HCT116 (cell line): Measurements from ENCODE around the gene TMC4. TPM values are rescaled to one million over a fixed set of nuclear protein-coding genes. Genes with fewer than 3 reads are reported as not detected.

Experiments
- ATAC-seq: fragments of 200-7000 bp; cut with Tn5 transposase; 2 replicates; pipeline ENCODE4 v1.9.1; 2020; ENCODE audit warnings: mild to moderate bottlenecking, moderate library complexity
- BruUV-seq: library from RNA; stranded (reverse); fragments of 400-500 nt; replicated peaks from 2 replicates; lab custom pipeline; 2021; lab: Mats Ljungman, UMichigan
- CTCF ChIA-PET: fragments of 300-600 bp; sonication (Branson Sonifier 250); formaldehyde crosslinking; loops from one replicate; lab custom pipeline; 2021; ENCODE audit warnings: antibody characterized with exemption; lab: Charles Lee
- POLR2A ChIA-PET: fragments of 300-600, 350-600 bp; sonication (Branson Sonifier 250); formaldehyde crosslinking; loops from one replicate; lab custom pipeline; 2021; ENCODE audit warnings: antibody characterized with exemption; lab: Charles Lee
- RAD21 ChIA-PET, 2 experiments: fragments of 300-600 bp; sonication (Branson Sonifier 250); formaldehyde crosslinking; loops; one replicate each; lab custom pipeline; 2023; ENCODE audit warnings: low total read pairs in 2 of 2; ENCODE audit not compliant: uncharacterized antibody in 2 of 2, unreplicated experiment in 2 of 2, low non-redundant PET in 1 of 2; lab: Charles Lee
- DNase-seq: peaks from one replicate; pipeline ENCODE4 v3.0.0-alpha.2; 2010; ENCODE audit warnings: low read depth, low spot score
- H2AFZ ChIP-seq: fragments of 200-600 bp; shearing (Covaris generic), sonication (generic); 2 replicates; pipeline ENCODE4 v1.6.1; 2017; ENCODE audit warnings: low read depth, mixed run types, mixed read lengths, antibody characterized with exemption, low read length; ENCODE audit not compliant: poor library complexity, severe bottlenecking
- H3K27ac ChIP-seq: 2 replicates; pipeline ENCODE4 v1.5.1; 2012; ENCODE audit warnings: low read depth, low read length
- H3K27me3 ChIP-seq: fragments of 200-600 bp; sonication (generic); 2 replicates; pipeline ENCODE4 v1.6.1; 2016; ENCODE audit warnings: mixed run types, low read length, mixed read lengths; ENCODE audit not compliant: insufficient read depth
- H3K36me3 ChIP-seq, 2 experiments: fragments of 200-500 bp in 1 of 2; fragments of 200-600 bp in 1 of 2; sonication (Bioruptor generic) in 1 of 2; sonication (generic) in 1 of 2; 2 replicates each; pipeline versions ENCODE4 v1.5.1 to v1.6.1; 2014 to 2016; ENCODE audit warnings: low read length in 2 of 2, inconsistent platforms in 1 of 2, mixed read lengths in 1 of 2, mixed run types in 1 of 2; ENCODE audit not compliant: insufficient read depth in 2 of 2, control insufficient read depth in 1 of 2
- H3K4me1 ChIP-seq, 2 experiments: fragments of 200-600 bp in 1 of 2; sonication (generic) in 1 of 2; 2 replicates each; pipeline versions ENCODE4 v1.5.1 to v1.6.1; 2012 to 2017; ENCODE audit warnings: low read length in 2 of 2, inconsistent platforms in 1 of 2, mild to moderate bottlenecking in 1 of 2, mixed read lengths in 1 of 2, mixed run types in 1 of 2, moderate library complexity in 1 of 2; ENCODE audit not compliant: insufficient read depth in 2 of 2, control insufficient read depth in 1 of 2
- H3K4me2 ChIP-seq: fragments of 200-600 bp; sonication (generic); 2 replicates; pipeline ENCODE4 v1.6.1; 2017; ENCODE audit warnings: mixed run types, low read length, mixed read lengths
- H3K4me3 ChIP-seq, 2 experiments: fragments of 200-600 bp in 1 of 2; sonication (generic) in 1 of 2; replicated peaks in 1 of 2; 2 replicates each; pipeline ENCODE4 v1.5.1; 2011 to 2016; ENCODE audit warnings: low read length in 2 of 2, control low read depth in 1 of 2, low read depth in 1 of 2, mild to moderate bottlenecking in 1 of 2, mixed read lengths in 1 of 2, mixed run types in 1 of 2
- H3K79me2 ChIP-seq: fragments of 200-600 bp; sonication (generic); 2 replicates; pipeline ENCODE4 v1.6.1; 2017; ENCODE audit warnings: mild to moderate bottlenecking, mixed run types, low read length, moderate library complexity, mixed read lengths; ENCODE audit not compliant: insufficient read depth
- H3K9ac ChIP-seq: fragments of 200-600 bp; sonication (generic); 2 replicates; pipeline ENCODE4 v1.6.1; 2016; ENCODE audit warnings: low read length, mixed read lengths
- H3K9me2 ChIP-seq: fragments of 200-600 bp; sonication (generic), shearing (Covaris generic); 2 replicates; pipeline ENCODE4 v1.6.1; 2017; ENCODE audit warnings: mixed run types, mild to moderate bottlenecking, moderate library complexity; ENCODE audit not compliant: insufficient read depth
- H3K9me3 ChIP-seq, 2 experiments: fragments of 200-500 bp in 1 of 2; fragments of 200-600 bp in 1 of 2; sonication (Bioruptor generic) in 1 of 2; sonication (generic) in 1 of 2; 2 replicates each; pipeline ENCODE4 v1.6.1; 2014 to 2017; ENCODE audit warnings: low read length in 2 of 2, mixed read lengths in 2 of 2, inconsistent platforms in 1 of 2, low read depth in 1 of 2, mild to moderate bottlenecking in 1 of 2, mixed run types in 1 of 2, moderate library complexity in 1 of 2; ENCODE audit not compliant: control insufficient read depth in 1 of 2, insufficient read depth in 1 of 2
- H4K20me1 ChIP-seq: fragments of 200-600 bp; sonication (generic), shearing (Covaris generic); 2 replicates; pipeline ENCODE4 v1.6.1; 2017; ENCODE audit warnings: mixed run types, mild to moderate bottlenecking, moderate library complexity; ENCODE audit not compliant: insufficient read depth
- ATF3 ChIP-seq: IDR thresholded peaks from 2 replicates; pipeline ENCODE4 v1.6.1; 2012
- POLR2AphosphoS5 ChIP-seq: IDR thresholded peaks from 2 replicates; pipeline ENCODE4 v1.6.1; 2011; ENCODE audit warnings: mild to moderate bottlenecking, low read depth, low read length, moderate library complexity
- RAD21 ChIP-seq: IDR thresholded peaks from 2 replicates; pipeline ENCODE4 v1.6.1; 2012; ENCODE audit warnings: low read depth, mild to moderate bottlenecking
- SP1 ChIP-seq: IDR thresholded peaks from 2 replicates; pipeline ENCODE4 v1.6.1; 2012; ENCODE audit warnings: low read depth
- SRF ChIP-seq: IDR thresholded peaks from 2 replicates; pipeline ENCODE4 v1.6.1; 2012; ENCODE audit warnings: low read depth
- YY1 ChIP-seq: IDR thresholded peaks from 2 replicates; pipeline ENCODE4 v1.6.1; 2011; ENCODE audit warnings: low read length, low read depth, moderate library complexity, mild to moderate bottlenecking; ENCODE audit not compliant: insufficient replicate concordance; ENCODE audit errors: extremely low read depth
- intact Hi-C: fragments of 100-400 bp; cut with micrococcal nuclease; formaldehyde crosslinking; loops from 2 replicates; pipeline ENCODE4 v1.10.0; 2022
- total RNA-seq: library from RNA; stranded (reverse); gene quantifications from one replicate; pipeline ENCODE4 v1.2.1, GENCODE V29; 2021; ENCODE audit not compliant: unreplicated experiment
- TF ChIP-seq, protein P1 (sequence below): IDR thresholded peaks from 2 replicates; pipeline ENCODE4 v1.6.1; 2011; ENCODE audit warnings: mild to moderate bottlenecking, low read length, moderate library complexity; ENCODE audit not compliant: insufficient replicate concordance; ENCODE audit errors: extremely low read depth

TMC4 gene
- total RNA-seq, 1 experiment from 2014 or later, result 60.3 TPM

DNA sequence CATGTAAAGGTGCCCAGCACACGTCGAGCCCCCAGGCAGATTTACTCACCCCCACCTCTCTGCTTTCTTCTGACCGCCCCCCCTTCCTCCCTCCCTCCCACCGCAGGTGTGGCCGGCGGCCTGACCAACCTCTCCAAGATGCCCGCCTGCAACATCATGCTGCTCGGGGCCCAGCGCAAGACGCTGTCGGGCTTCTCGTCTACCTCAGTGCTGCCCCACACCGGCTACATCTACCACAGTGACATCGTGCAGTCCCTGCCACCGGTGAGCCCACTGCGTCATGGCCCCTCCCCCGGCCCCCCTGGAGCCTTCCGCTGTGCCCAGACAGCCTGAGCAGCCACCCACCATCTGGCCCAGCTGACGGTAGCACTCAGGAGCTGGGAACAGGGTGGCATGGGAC, 48.6 kb downstream of the TMC4 start (continued):
- TF ChIP-seq, protein P1, sequence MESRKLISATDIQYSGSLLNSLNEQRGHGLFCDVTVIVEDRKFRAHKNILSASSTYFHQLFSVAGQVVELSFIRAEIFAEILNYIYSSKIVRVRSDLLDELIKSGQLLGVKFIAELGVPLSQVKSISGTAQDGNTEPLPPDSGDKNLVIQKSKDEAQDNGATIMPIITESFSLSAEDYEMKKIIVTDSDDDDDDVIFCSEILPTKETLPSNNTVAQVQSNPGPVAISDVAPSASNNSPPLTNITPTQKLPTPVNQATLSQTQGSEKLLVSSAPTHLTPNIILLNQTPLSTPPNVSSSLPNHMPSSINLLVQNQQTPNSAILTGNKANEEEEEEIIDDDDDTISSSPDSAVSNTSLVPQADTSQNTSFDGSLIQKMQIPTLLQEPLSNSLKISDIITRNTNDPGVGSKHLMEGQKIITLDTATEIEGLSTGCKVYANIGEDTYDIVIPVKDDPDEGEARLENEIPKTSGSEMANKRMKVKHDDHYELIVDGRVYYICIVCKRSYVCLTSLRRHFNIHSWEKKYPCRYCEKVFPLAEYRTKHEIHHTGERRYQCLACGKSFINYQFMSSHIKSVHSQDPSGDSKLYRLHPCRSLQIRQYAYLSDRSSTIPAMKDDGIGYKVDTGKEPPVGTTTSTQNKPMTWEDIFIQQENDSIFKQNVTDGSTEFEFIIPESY, result no peak
- no peak for TF ChIP-seq RAD21

GRCh38 chr19:54123682-54124081, 49.3 kb downstream of the TMC4 start:
- DNase-seq (no peak), ATAC-seq (no peak)
- TF ChIP-seq SRF (no peak), ATF3 (no peak), SP1 (no peak), POLR2AphosphoS5 (no peak), YY1 (no peak)
- Histone ChIP-seq H3K9ac (no peak overlapping the region), H3K9me3 (no peaks in the 10 kb centered on the region), H3K36me3 (peaks cover 36 to 43% of the 10 kb centered on the region in 2 experiments; a peak in 3 of 4 replicates), H3K4me3 (no peak overlapping the region), H4K20me1 (no peaks in the 10 kb centered on the region), H3K27ac (no peak overlapping the region), H3K27me3 (no peaks in the 10 kb centered on the region), H3K9me2 (no peaks in the 10 kb centered on the region), H3K79me2 (peaks cover under 1% of the 10 kb centered on the region; the same call in 1 of the 2 replicates), H2AFZ (no peak overlapping the region), H3K4me1 (no peaks in the 10 kb centered on the region), H3K4me2 (no peak overlapping the region)
- ChIA-PET CTCF (no interaction called here), RAD21 (no interaction called here), POLR2A (interaction anchor here (1.4 kb wide), 1 partner anchor 14 kb away, joined by 3 read pairs; the partner anchor contains the start of gene CNOT3)
- intact Hi-C loops, result no loop called here
- no TSS peak for BruUV-seq
